IMR-90 (cell line): ENCODE data around the gene SYDE2. TPM values are rescaled to one million over a fixed set of nuclear protein-coding genes. Genes with fewer than 3 reads are reported as not detected.

Experiments used
- ATAC-seq: fragments of 200-7000 bp; cut with Tn5 transposase; 2 replicates; pipeline ENCODE4 v1.9.1; 2020; ENCODE audit warnings: low read depth, mild to moderate bottlenecking, moderate library complexity
- BruUV-seq: library from RNA; stranded (reverse); fragments of 400-500 nt; replicated peaks from 2 replicates; lab custom pipeline; 2021; lab: Mats Ljungman, UMichigan
- CTCF ChIA-PET: fragments of 300-600 bp; formaldehyde crosslinking; extraction: SDS; loops from one replicate; lab custom pipeline; 2021; ENCODE audit warnings: antibody characterized with exemption; lab: Yijun Ruan, JAX
- POLR2A ChIA-PET: fragments of 300-600 bp; sonication (Branson Sonifier 250); formaldehyde crosslinking; loops from one replicate; lab custom pipeline; 2022; ENCODE audit warnings: antibody characterized with exemption; ENCODE audit not compliant: unreplicated experiment; lab: Charles Lee
- DNase-seq: peaks from one replicate; pipeline ENCODE4 v3.0.0; 2013
- H2AFZ ChIP-seq: replicated peaks from 2 replicates; pipeline ENCODE3; 2013; ENCODE audit warnings: low read length, mild to moderate bottlenecking; ENCODE audit not compliant: poor library complexity
- H2AK5ac ChIP-seq: 2 replicates; pipeline ENCODE4 v1.6.1; 2013; ENCODE audit warnings: low read depth, low read length, inconsistent platforms
- H2AK9ac ChIP-seq: replicated peaks from 2 replicates; pipeline ENCODE3; 2013; ENCODE audit warnings: mild to moderate bottlenecking, low read depth, low read length, moderate library complexity; ENCODE audit not compliant: poor library complexity
- H2BK120ac ChIP-seq: 2 replicates; pipeline ENCODE4 v1.6.1; 2013; ENCODE audit warnings: low read depth, low read length, inconsistent platforms
- H2BK15ac ChIP-seq: 3 replicates; pipeline ENCODE4 v1.6.1; 2013; ENCODE audit warnings: low read depth, low read length, inconsistent platforms
- H2BK20ac ChIP-seq: 2 replicates; pipeline ENCODE4 v1.6.1; 2013; ENCODE audit warnings: low read depth, mild to moderate bottlenecking, inconsistent platforms, low read length, moderate library complexity
- H2BK5ac ChIP-seq: 2 replicates; pipeline ENCODE4 v1.6.1; 2013; ENCODE audit warnings: mild to moderate bottlenecking, low read depth, low read length, inconsistent platforms; ENCODE audit not compliant: poor library complexity, severe bottlenecking
- H3K14ac ChIP-seq: replicated peaks from 2 replicates; pipeline ENCODE4 v1.6.1; 2013; ENCODE audit warnings: low read depth, low read length, inconsistent platforms
- H3K18ac ChIP-seq: 2 replicates; pipeline ENCODE4 v1.6.1; 2013; ENCODE audit warnings: low read depth, low read length, control low read depth
- H3K23ac ChIP-seq: 2 replicates; pipeline ENCODE4 v1.6.1; 2013; ENCODE audit warnings: low read depth, low read length, inconsistent platforms
- H3K27ac ChIP-seq: 2 replicates; pipeline ENCODE4 v1.5.1; 2013; ENCODE audit warnings: mild to moderate bottlenecking, control low read depth, low read length; ENCODE audit not compliant: insufficient read depth
- H3K27me3 ChIP-seq: 2 replicates; pipeline ENCODE4 v1.6.1; 2013; ENCODE audit warnings: low read length; ENCODE audit not compliant: control insufficient read depth, insufficient read depth
- H3K36me3 ChIP-seq: 2 replicates; pipeline ENCODE4 v1.6.1; 2013; ENCODE audit warnings: low read length, mixed read lengths; ENCODE audit not compliant: control insufficient read depth, insufficient read depth
- H3K4ac ChIP-seq: 2 replicates; pipeline ENCODE4 v1.6.1; 2013; ENCODE audit warnings: low read depth, low read length, inconsistent platforms
- H3K4me1 ChIP-seq: 2 replicates; pipeline ENCODE4 v1.6.1; 2013; ENCODE audit warnings: low read length, mixed read lengths; ENCODE audit not compliant: control insufficient read depth, insufficient read depth
- H3K4me2 ChIP-seq: 2 replicates; pipeline ENCODE4 v1.6.1; 2013; ENCODE audit warnings: low read depth, mild to moderate bottlenecking, control low read depth, low read length, moderate library complexity
- H3K4me3 ChIP-seq: 2 replicates; pipeline ENCODE4 v1.5.1; 2013; ENCODE audit warnings: low read depth, mild to moderate bottlenecking, control low read depth, low read length, moderate library complexity; ENCODE audit not compliant: insufficient read depth
- H3K56ac ChIP-seq: 2 replicates; pipeline ENCODE4 v1.6.1; 2013; ENCODE audit warnings: low read length, inconsistent platforms; ENCODE audit not compliant: insufficient read depth; ENCODE audit errors: extremely low read depth
- H3K79me1 ChIP-seq, 2 experiments: 2 replicates each; pipeline ENCODE4 v1.6.1; 2013; ENCODE audit warnings: low read length in 2 of 2, inconsistent platforms in 1 of 2, low read depth in 1 of 2
- H3K9ac ChIP-seq: 2 replicates; pipeline ENCODE4 v1.6.1; 2013; ENCODE audit warnings: low read depth, low read length, control low read depth
- H3K9me1 ChIP-seq: 2 replicates; pipeline ENCODE4 v1.6.1; 2013; ENCODE audit warnings: low read length, inconsistent platforms; ENCODE audit not compliant: insufficient read depth
- H3K9me3 ChIP-seq: 2 replicates; pipeline ENCODE4 v1.6.1; 2013; ENCODE audit warnings: low read length; ENCODE audit not compliant: control insufficient read depth, insufficient read depth
- H4K20me1 ChIP-seq: 2 replicates; pipeline ENCODE4 v1.6.1; 2013; ENCODE audit warnings: low read length, inconsistent platforms; ENCODE audit not compliant: insufficient read depth
- H4K5ac ChIP-seq: 2 replicates; pipeline ENCODE4 v1.6.1; 2013; ENCODE audit warnings: mild to moderate bottlenecking, low read depth, low read length, control low read depth
- H4K8ac ChIP-seq, 2 experiments: 2 replicates each; pipeline ENCODE4 v1.6.1; 2013; ENCODE audit warnings: low read depth in 2 of 2, low read length in 2 of 2, control low read depth in 1 of 2, inconsistent platforms in 1 of 2
- H4K91ac ChIP-seq: 2 replicates; pipeline ENCODE4 v1.6.1; 2013; ENCODE audit warnings: low read depth, low read length, inconsistent platforms; ENCODE audit not compliant: insufficient read depth
- BHLHE40 ChIP-seq: fragments of 150-350 bp; IDR thresholded peaks from 2 replicates; pipeline ENCODE4 v1.6.1; 2016; ENCODE audit warnings: mild to moderate bottlenecking, low read depth, low read length
- CEBPB ChIP-seq: IDR thresholded peaks from 2 replicates; pipeline ENCODE4 v1.6.1; 2012; ENCODE audit warnings: low read depth, low read length, improper control_type of control experiment
- CHD1 ChIP-seq: IDR thresholded peaks from 2 replicates; pipeline ENCODE4 v1.6.1; 2012; ENCODE audit warnings: low read depth, low read length, improper control_type of control experiment
- CTCF ChIP-seq: conservative IDR thresholded peaks from 2 replicates; pipeline ENCODE4 v1.5.1; 2012; ENCODE audit warnings: mild to moderate bottlenecking, low read depth, low read length, improper control_type of control experiment
- ELK1 ChIP-seq: fragments of 150-350 bp; IDR thresholded peaks from 2 replicates; pipeline ENCODE4 v1.6.1; 2016; ENCODE audit warnings: low read depth, mild to moderate bottlenecking, low read length, moderate library complexity, borderline replicate concordance
- FOS ChIP-seq: fragments of 150-350 bp; IDR thresholded peaks from 2 replicates; pipeline ENCODE4 v1.6.1; 2016; ENCODE audit warnings: low read depth, low read length
- MAFK ChIP-seq: IDR thresholded peaks from 2 replicates; pipeline ENCODE4 v1.6.1; 2012; ENCODE audit warnings: low read depth, low read length, improper control_type of control experiment
- MAZ ChIP-seq: IDR thresholded peaks from 2 replicates; pipeline ENCODE4 v1.6.1; 2012; ENCODE audit warnings: low read depth, mild to moderate bottlenecking, low read length, improper control_type of control experiment, moderate library complexity, borderline replicate concordance
- MXI1 ChIP-seq: IDR thresholded peaks from 2 replicates; pipeline ENCODE4 v1.6.1; 2012; ENCODE audit warnings: low read depth, mild to moderate bottlenecking, low read length, moderate library complexity, borderline replicate concordance
- NFE2L2 ChIP-seq: fragments of 150-350 bp; IDR thresholded peaks from 2 replicates; pipeline ENCODE4 v1.6.1; 2016; ENCODE audit warnings: low read depth, mild to moderate bottlenecking, low read length
- RAD21 ChIP-seq: IDR thresholded peaks from 2 replicates; pipeline ENCODE4 v1.6.1; 2012; ENCODE audit warnings: low read length, improper control_type of control experiment
- RCOR1 ChIP-seq: IDR thresholded peaks from 2 replicates; pipeline ENCODE4 v1.6.1; 2012; ENCODE audit warnings: mild to moderate bottlenecking, low read length, improper control_type of control experiment; ENCODE audit not compliant: insufficient replicate concordance
- RFX5 ChIP-seq: IDR thresholded peaks from 2 replicates; pipeline ENCODE4 v1.8.0; 2012; ENCODE audit warnings: low read depth, mild to moderate bottlenecking, low read length, moderate library complexity
- SMC3 ChIP-seq: fragments of 150-350 bp; IDR thresholded peaks from 2 replicates; pipeline ENCODE4 v1.6.1; 2016; ENCODE audit warnings: low read depth, mild to moderate bottlenecking, antibody characterized with exemption, low read length, moderate library complexity
- USF2 ChIP-seq: fragments of 150-350 bp; IDR thresholded peaks from 2 replicates; pipeline ENCODE4 v1.6.1; 2017; ENCODE audit warnings: mild to moderate bottlenecking, antibody characterized with exemption, low read length, low read depth
- WGBS, 2 experiments: methylation state at CpG; one replicate each; pipeline versions ENCODE4 v1.1.5 to v1.1.7; 2013; ENCODE audit warnings: missing lambda C conversion rate in 2 of 2; ENCODE audit not compliant: insufficient read length in 1 of 2; ENCODE audit errors: extremely low coverage in 2 of 2; 5-methylcytosine and 5-hydroxymethylcytosine counted together
- dilution Hi-C: fragments of 300-500 bp; cut with HindIII; formaldehyde crosslinking; loops from one replicate; pipeline ENCODE4 v1.14.3; 2018; ENCODE audit warnings: low sequenced_read_pairs; ENCODE audit not compliant: unreplicated experiment
- in situ Hi-C: fragments of 300-500 bp; cut with MboI; formaldehyde crosslinking; loops from 3 replicates; pipeline ENCODE4 v1.14.3; 2019; ENCODE audit warnings: low sequenced_read_pairs, inconsistent platforms, mixed read lengths
- intact Hi-C: fragments of 100-400 bp; cut with micrococcal nuclease; formaldehyde crosslinking; loops from 2 replicates; pipeline ENCODE4 v1.10.0; 2022
- polyA plus RNA-seq, 3 experiments: library from polyadenylated mRNA; depleted of rRNA; stranded (reverse); fragments of >200 nt; gene quantifications; 2 replicates each; pipeline ENCODE4 v1.2.3, GENCODE V29; 2012; ENCODE audit warnings: low replicate concordance in 1 of 3
- total RNA-seq: library from RNA; depleted of rRNA; stranded (reverse); fragments of >200 nt; gene quantifications from 2 replicates; pipeline ENCODE4 v1.2.3, GENCODE V29; 2012

The SYDE2 gene
- total and polyA plus RNA-seq, 2 of the 4 experiments (the other 2 are of a cell fraction) = 1.8 to 10.0 TPM

GRCh38 chr1:85223334-85223733 lies 22.5 kb upstream of the SYDE2 start:
- no peak for DNase-seq
- no peak for ATAC-seq
- peak overlapping the region; percentile 35 for H2BK20ac ChIP-seq
- peaks cover 12% of the 10 kb centered on the region for H3K9me1 ChIP-seq
- H3K4ac ChIP-seq = peak overlapping the region; percentile 42; the same call in 1 of the 2 replicates
- in situ Hi-C loops (no loop called here), dilution Hi-C loops (no loop called here), intact Hi-C loops (no loop called here)
- no peak overlapping the region for H2AK9ac ChIP-seq
- WGBS, 2 experiments = no CpG with 5 or more reads among the region's 5 CpGs
- H3K27ac ChIP-seq = no peak overlapping the region
- no peaks in the 10 kb centered on the region for H3K79me1 ChIP-seq
- H3K4me2 ChIP-seq = no peak overlapping the region
- no peak overlapping the region for H3K56ac ChIP-seq
- H2BK5ac ChIP-seq = no peak overlapping the region
- no peak overlapping the region for H2AK5ac ChIP-seq
- TF ChIP-seq RAD21 (no peak), CEBPB (no peak), CHD1 (no peak), RCOR1 (no peak), USF2 (no peak), MAFK (no peak), RFX5 (no peak), SMC3 (no peak), MXI1 (no peak), FOS (no peak), BHLHE40 (no peak), MAZ (no peak), NFE2L2 (no peak), CTCF (no peak), ELK1 (no peak)
- no peaks in the 10 kb centered on the region for H3K36me3 ChIP-seq
- H3K14ac ChIP-seq = no peak overlapping the region
- ChIA-PET POLR2A (no interaction called here), CTCF (interaction anchor here (1.0 kb wide), 1 partner anchor 16 kb away, joined by 3 read pairs; no protein-coding TSS in a partner anchor)
- no peak overlapping the region for H3K23ac ChIP-seq
- peaks cover 21% of the 10 kb centered on the region for H3K4me1 ChIP-seq
- H2AFZ ChIP-seq = no peak overlapping the region
- peak overlapping the region; percentile 55 for H3K18ac ChIP-seq
- 0 out of 4 replicates have a peak overlapping the region, but pooled peaks of 1 of the 2 experiments have one; percentile 13 for H4K8ac ChIP-seq
- peak overlapping the region; percentile 53; the same call in 1 of the 3 replicates for H2BK15ac ChIP-seq
- peak overlapping the region; percentile 16; the same call in 1 of the 2 replicates for H2BK120ac ChIP-seq
- no peaks in the 10 kb centered on the region for H4K20me1 ChIP-seq
- H4K91ac ChIP-seq = no peak overlapping the region
- no peak overlapping the region for H3K4me3 ChIP-seq
- peak overlapping the region; percentile 49; the same call in 1 of the 2 replicates for H4K5ac ChIP-seq
- no peak overlapping the region for H3K9ac ChIP-seq
- no peaks in the 10 kb centered on the region for H3K27me3 ChIP-seq
- peaks cover 2% of the 10 kb centered on the region; the same call in 1 of the 2 replicates for H3K9me3 ChIP-seq
- no TSS peak for BruUV-seq
